NOMO-1 treated with dmso at 0.1 percent for 144 hours (cell line): ENCODE results near the gene ZNF398.
"Not testable (repeated sequence)": the region's sequence is repeated elsewhere in the genome, so short reads cannot be mapped to it uniquely, and the experiment has no call there.

Source experiments
- DNase-seq: peaks from one replicate; lab custom pipeline; 2025; ENCODE audit not compliant: unreplicated experiment; lab: John Stamatoyannopoulos, UW

ZNF398 gene

GRCh38 chr7:149223761-149224160 is 76.5 kb downstream of the ZNF398 start:
- no peak for DNase-seq

- no peak for DNase-seq
These were observed 77.1 kb downstream of the ZNF398 start for GRCh38 chr7:149224352-149224751.

GRCh38 chr7:149225106-149225505 is 77.9 kb downstream of the ZNF398 start:
- no peak for DNase-seq

GRCh38 chr7:149225656-149226055 is 78.4 kb downstream of the ZNF398 start:
- no peak for DNase-seq

GRCh38 chr7:149226366-149226765 is 79.1 kb downstream of the ZNF398 start:
- not testable (repeated sequence) for DNase-seq

GRCh38 chr7:149226840-149227494 is 79.7 kb downstream of the ZNF398 start:
- DNase-seq: no peak

GRCh38 chr7:149228831-149229471 is 81.7 kb downstream of the ZNF398 start:
- DNase-seq: no peak

- no peak for DNase-seq
These were observed 82.3 kb downstream of the ZNF398 start for GRCh38 chr7:149229526-149229925.

GRCh38 chr7:149232362-149232761 is 85.1 kb downstream of the ZNF398 start:
- DNase-seq: no peak
